Measurements from ENCODE around the gene EMID1.

Gene EMID1

DNA sequence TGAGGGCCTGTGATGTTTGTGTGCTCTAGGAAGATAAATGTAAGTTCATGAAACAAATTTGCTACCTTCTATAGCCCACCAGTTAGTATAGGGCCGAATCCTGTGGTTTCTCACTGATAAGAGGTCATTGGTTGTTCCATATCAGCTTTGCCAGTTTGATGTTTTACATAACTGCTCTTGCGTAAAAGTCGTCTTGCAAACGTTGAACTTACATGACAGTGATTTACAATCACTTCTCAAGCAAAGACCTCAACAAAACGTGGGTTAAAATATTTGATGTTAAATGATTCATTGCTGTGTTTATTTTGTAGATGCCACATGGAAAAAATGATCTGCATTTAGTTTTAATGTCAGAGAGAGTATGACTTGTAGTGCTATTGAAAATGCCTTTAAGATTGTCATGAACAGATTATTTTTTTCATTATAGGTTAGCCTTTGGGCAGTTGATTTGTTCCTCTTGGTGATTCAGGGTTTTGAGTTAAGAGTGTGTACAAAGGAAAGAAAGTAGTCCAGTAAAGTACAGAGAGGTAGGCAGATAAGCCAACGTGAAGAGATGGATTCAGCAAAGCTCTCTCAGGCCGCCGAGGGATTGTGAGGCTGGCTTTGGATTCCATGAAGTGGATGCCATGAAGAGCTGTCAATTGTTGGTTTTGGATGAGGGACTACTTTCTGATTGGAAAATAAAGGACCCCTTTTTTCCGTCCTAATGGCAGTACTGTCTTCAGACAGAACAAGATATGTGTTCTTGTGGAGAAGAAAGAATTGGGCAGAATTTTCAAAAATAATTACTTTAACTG, 65.0 kb downstream of the EMID1 start:
- no peak for DNase-seq (ENCODE audit: extremely low read depth, insufficient read length)
- Histone ChIP-seq H3K27me3 (replicated peaks; ENCODE audit: control insufficient read depth, insufficient read depth, low read length) (no peaks in the 10 kb centered on the region), H3K36me3 (ENCODE audit: control insufficient read depth, insufficient read depth, low read length) (peaks cover 1% of the 10 kb centered on the region), H3K4me3 (replicated peaks; ENCODE audit: low read depth, low read length) (peak overlapping the region; percentile 98)
- TF ChIP-seq, protein P1, sequence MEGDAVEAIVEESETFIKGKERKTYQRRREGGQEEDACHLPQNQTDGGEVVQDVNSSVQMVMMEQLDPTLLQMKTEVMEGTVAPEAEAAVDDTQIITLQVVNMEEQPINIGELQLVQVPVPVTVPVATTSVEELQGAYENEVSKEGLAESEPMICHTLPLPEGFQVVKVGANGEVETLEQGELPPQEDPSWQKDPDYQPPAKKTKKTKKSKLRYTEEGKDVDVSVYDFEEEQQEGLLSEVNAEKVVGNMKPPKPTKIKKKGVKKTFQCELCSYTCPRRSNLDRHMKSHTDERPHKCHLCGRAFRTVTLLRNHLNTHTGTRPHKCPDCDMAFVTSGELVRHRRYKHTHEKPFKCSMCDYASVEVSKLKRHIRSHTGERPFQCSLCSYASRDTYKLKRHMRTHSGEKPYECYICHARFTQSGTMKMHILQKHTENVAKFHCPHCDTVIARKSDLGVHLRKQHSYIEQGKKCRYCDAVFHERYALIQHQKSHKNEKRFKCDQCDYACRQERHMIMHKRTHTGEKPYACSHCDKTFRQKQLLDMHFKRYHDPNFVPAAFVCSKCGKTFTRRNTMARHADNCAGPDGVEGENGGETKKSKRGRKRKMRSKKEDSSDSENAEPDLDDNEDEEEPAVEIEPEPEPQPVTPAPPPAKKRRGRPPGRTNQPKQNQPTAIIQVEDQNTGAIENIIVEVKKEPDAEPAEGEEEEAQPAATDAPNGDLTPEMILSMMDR (IDR thresholded peaks at IDR 0.05; ENCODE audit: insufficient read depth, low read length, poor library complexity, severe bottlenecking), result no peak

DNA sequence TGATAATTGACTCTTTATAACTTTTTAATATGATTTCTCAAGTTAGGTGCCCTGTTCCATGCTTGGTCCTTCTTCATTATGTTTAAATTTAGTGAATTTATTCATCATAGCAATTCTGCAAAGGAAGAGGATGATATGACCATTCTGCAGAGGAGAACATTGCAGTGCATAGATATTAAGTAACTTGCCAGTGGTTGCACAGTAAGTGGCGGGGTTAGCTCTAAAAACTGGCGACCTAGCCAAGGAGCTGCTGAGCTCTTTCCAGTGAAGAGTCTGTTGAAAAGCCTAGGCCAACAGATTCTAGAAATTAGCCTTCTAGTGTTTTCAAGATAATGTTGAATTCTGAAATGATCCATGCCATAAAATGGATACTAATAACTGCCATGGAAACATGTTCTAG, 66.9 kb downstream of the EMID1 start:
- Histone ChIP-seq H3K4me3 (replicated peaks; ENCODE audit: low read depth, low read length) (no peak overlapping the region), H3K36me3 (ENCODE audit: control insufficient read depth, insufficient read depth, low read length) (peaks cover 9% of the 10 kb centered on the region), H3K27me3 (replicated peaks; ENCODE audit: control insufficient read depth, insufficient read depth, low read length) (no peaks in the 10 kb centered on the region)
- TF ChIP-seq, protein P1 (IDR thresholded peaks at IDR 0.05; ENCODE audit: insufficient read depth, low read length, poor library complexity, severe bottlenecking), result no peak
- no peak for DNase-seq (ENCODE audit: extremely low read depth, insufficient read length)

- no peak overlapping the region for H3K4me3 ChIP-seq (replicated peaks; ENCODE audit: low read depth, low read length)
- TF ChIP-seq, protein P1 (IDR thresholded peaks at IDR 0.05; ENCODE audit: insufficient read depth, low read length, poor library complexity, severe bottlenecking), result no peak
- no peaks in the 10 kb centered on the region for H3K27me3 ChIP-seq (replicated peaks; ENCODE audit: control insufficient read depth, insufficient read depth, low read length)
These were observed 69.5 kb downstream of the EMID1 start for GRCh38 chr22:29275167-29275566.

DNA sequence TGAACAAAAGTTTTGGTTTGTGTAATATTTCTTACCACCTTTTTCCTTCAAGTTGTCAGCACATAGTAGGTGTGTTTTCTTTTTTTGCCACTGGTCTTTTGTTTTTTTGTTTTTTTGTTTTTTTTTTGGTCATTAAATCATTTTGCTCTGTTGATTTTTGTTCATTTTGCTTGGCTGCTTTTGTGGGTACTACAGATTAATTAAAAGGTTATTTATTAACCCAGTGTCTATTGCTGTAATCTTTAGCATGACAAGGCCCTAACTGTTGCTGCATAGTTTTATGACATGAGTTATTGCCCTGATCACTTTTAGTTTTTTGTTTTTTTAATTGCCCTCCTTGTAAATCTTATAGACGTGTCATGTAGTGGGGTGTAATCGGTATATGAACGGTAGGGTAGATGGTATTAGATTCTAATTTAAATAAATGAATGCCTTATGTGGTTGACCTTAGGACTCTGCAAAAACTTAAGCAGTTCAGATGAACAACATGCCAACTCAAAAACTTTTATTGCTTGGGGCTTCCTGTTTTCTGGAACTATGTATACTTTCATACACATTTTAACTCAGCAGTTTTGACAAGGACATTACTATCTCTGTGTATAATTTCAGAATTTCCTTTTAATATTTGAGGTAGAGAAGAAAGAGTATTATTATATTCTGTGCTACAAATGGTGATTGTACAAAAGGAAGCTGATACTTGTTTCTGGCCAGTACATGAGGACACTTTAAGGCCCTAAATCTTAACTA, 70.3 kb downstream of the EMID1 start:
- peaks cover 17% of the 10 kb centered on the region for H3K36me3 ChIP-seq (ENCODE audit: control insufficient read depth, insufficient read depth, low read length)

More at GRCh38 chr22:29275167-29275566, 69.5 kb downstream of the EMID1 start:
- no peak for DNase-seq (ENCODE audit: extremely low read depth, insufficient read length)
- peaks cover 17% of the 10 kb centered on the region for H3K36me3 ChIP-seq (ENCODE audit: control insufficient read depth, insufficient read depth, low read length)

GRCh38 chr22:29277927-29278326, 72.2 kb downstream of the EMID1 start:
- no peak for DNase-seq (ENCODE audit: extremely low read depth, insufficient read length)
- Histone ChIP-seq H3K4me3 (replicated peaks; ENCODE audit: low read depth, low read length) (no peak overlapping the region), H3K36me3 (ENCODE audit: control insufficient read depth, insufficient read depth, low read length) (peaks cover 18% of the 10 kb centered on the region), H3K27me3 (replicated peaks; ENCODE audit: control insufficient read depth, insufficient read depth, low read length) (no peaks in the 10 kb centered on the region)
- TF ChIP-seq, protein P1 (IDR thresholded peaks at IDR 0.05; ENCODE audit: insufficient read depth, low read length, poor library complexity, severe bottlenecking), result no peak

More for the DNA sequence above, 70.3 kb downstream of the EMID1 start:
- no peak for DNase-seq (ENCODE audit: extremely low read depth, insufficient read length)
- TF ChIP-seq, protein P1 (IDR thresholded peaks at IDR 0.05; ENCODE audit: insufficient read depth, low read length, poor library complexity, severe bottlenecking), result no peak
- Histone ChIP-seq H3K4me3 (replicated peaks; ENCODE audit: low read depth, low read length) (no peak overlapping the region), H3K27me3 (replicated peaks; ENCODE audit: control insufficient read depth, insufficient read depth, low read length) (no peaks in the 10 kb centered on the region)
